OCI-LY1 (cell line): Measurements from ENCODE around the gene ITGAE.

ENCODE experiments used
- EZH2 ChIP-seq: fragments of 200-600 bp; sonication (generic), shearing (Covaris generic); IDR thresholded peaks from 2 replicates; pipeline ENCODE4 v1.8.0; 2017; ENCODE audit warnings: borderline replicate concordance, mixed run types, mild to moderate bottlenecking, antibody characterized with exemption, low read length, moderate library complexity, mixed read lengths
- TF ChIP-seq, protein P1 (sequence below): fragments of 200-600 bp; sonication (generic), shearing (Covaris generic); IDR thresholded peaks from 2 replicates; pipeline ENCODE4 v1.5.1; 2017; ENCODE audit warnings: mild to moderate bottlenecking, antibody characterized with exemption, low read length, moderate library complexity, mixed read lengths

- TF ChIP-seq, protein P1, sequence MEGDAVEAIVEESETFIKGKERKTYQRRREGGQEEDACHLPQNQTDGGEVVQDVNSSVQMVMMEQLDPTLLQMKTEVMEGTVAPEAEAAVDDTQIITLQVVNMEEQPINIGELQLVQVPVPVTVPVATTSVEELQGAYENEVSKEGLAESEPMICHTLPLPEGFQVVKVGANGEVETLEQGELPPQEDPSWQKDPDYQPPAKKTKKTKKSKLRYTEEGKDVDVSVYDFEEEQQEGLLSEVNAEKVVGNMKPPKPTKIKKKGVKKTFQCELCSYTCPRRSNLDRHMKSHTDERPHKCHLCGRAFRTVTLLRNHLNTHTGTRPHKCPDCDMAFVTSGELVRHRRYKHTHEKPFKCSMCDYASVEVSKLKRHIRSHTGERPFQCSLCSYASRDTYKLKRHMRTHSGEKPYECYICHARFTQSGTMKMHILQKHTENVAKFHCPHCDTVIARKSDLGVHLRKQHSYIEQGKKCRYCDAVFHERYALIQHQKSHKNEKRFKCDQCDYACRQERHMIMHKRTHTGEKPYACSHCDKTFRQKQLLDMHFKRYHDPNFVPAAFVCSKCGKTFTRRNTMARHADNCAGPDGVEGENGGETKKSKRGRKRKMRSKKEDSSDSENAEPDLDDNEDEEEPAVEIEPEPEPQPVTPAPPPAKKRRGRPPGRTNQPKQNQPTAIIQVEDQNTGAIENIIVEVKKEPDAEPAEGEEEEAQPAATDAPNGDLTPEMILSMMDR: no peak
- no peak for TF ChIP-seq EZH2
Measured at GRCh38 chr17:3788200-3788599, 12.8 kb downstream of the ITGAE start.
